ENCODE measurements around the gene GSK3A. TPM values are rescaled to one million over a fixed set of nuclear protein-coding genes. Genes with fewer than 3 reads are reported as not detected.
A peak's percentile ranks its signal among the peaks of the same experiment; 100 is the strongest.

GSK3A gene
- total RNA-seq, 4 donors from 2014 or later, result 33.8 to 46.1 (median 41.8) TPM

- Histone ChIP-seq H3K9me3 (no peaks in the 10 kb centered on the region), H3K27me3 (no peaks in the 10 kb centered on the region), H3K4me1 (peaks cover 55 to 94% (median 86%) of the 10 kb centered on the region in 4 donors), H3K27ac (replicated peaks in 1 of 4) (peak overlapping the region; percentile 94 to 99 (median 98)), H3K4me3 (no peak overlapping the region), H3K36me3 (peaks cover 21 to 54% (median 38%) of the 10 kb centered on the region in 4 donors)
- TF ChIP-seq POLR2A (IDR thresholded peaks at IDR 0.05; ENCODE audit: low read depth), result no peak
- TF ChIP-seq EP300 (IDR thresholded peaks at IDR 0.05), result no peak
- no peak for TF ChIP-seq CTCF (IDR thresholded peaks at IDR 0.05)
- no peak for TF ChIP-seq POLR2AphosphoS5 (IDR thresholded peaks at IDR 0.05)
- intact Hi-C loops (cut with DNase I), result no loop called here
- 77% methylated on average over 3 of the region's 3 CpGs for WGBS
- no peak for DNase-seq (ENCODE audit: extremely low spot score)
These were observed 33.9 kb upstream of the GSK3A start for GRCh38 chr19:42276284-42276683.

GRCh38 chr19:42275517-42275916, 33.1 kb upstream of the GSK3A start:
- intact Hi-C loops (cut with DNase I), result no loop called here
- 85% methylated on average over 3 of the region's 3 CpGs for WGBS
- Histone ChIP-seq H3K27ac (replicated peaks in 1 of 4) (peak overlapping the region; percentile 19 to 99 (median 62)), H3K9me3 (no peaks in the 10 kb centered on the region), H3K36me3 (peaks cover 21 to 54% (median 38%) of the 10 kb centered on the region in 4 donors), H3K27me3 (no peaks in the 10 kb centered on the region), H3K4me3 (no peak overlapping the region), H3K4me1 (peaks cover 59 to 94% (median 86%) of the 10 kb centered on the region in 4 donors)
- TF ChIP-seq POLR2A (IDR thresholded peaks at IDR 0.05; ENCODE audit: low read depth), result no peak
- TF ChIP-seq POLR2AphosphoS5 (IDR thresholded peaks at IDR 0.05), result no peak
- no peak for TF ChIP-seq CTCF (IDR thresholded peaks at IDR 0.05)
- no peak for TF ChIP-seq EP300 (IDR thresholded peaks at IDR 0.05)
- no peak for DNase-seq (ENCODE audit: extremely low spot score)

DNA sequence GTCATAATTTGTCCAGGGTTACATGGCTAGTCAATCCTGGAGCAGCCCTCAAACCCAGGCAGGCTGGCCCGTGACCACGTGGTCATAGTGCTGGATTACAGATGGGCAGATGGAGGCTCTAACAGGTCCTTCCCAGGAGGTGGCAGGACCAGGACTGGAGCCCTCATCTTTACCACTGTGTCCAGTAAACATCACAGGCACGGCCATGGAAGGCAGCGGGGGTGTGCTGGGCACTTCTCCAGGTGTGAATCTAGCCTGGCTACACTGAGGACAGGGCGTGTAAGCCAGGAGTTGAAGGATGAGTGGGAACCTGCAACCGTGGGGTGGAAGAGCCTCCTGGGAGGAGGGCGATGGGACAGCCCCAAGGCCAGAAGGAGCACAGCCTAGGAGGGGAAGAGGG, 32.7 kb upstream of the GSK3A start:
- intact Hi-C loops (cut with DNase I), result no loop called here
- 38% methylated on average over 6 of the region's 7 CpGs for WGBS
- Histone ChIP-seq H3K4me3 (no peak overlapping the region), H3K27ac (replicated peaks in 1 of 4) (peak overlapping the region; percentile 19 to 99 (median 62)), H3K27me3 (no peaks in the 10 kb centered on the region), H3K9me3 (no peaks in the 10 kb centered on the region), H3K36me3 (peaks cover 21 to 54% (median 38%) of the 10 kb centered on the region in 4 donors), H3K4me1 (peaks cover 63 to 94% (median 88%) of the 10 kb centered on the region in 4 donors)
- DNase-seq (ENCODE audit: extremely low spot score), result no peak
- TF ChIP-seq POLR2A (IDR thresholded peaks at IDR 0.05; ENCODE audit: low read depth), result no peak

GRCh38 chr19:42274065-42274682, 31.8 kb upstream of the GSK3A start:
- no peaks in the 10 kb centered on the region for H3K27me3 ChIP-seq
- peaks cover 59 to 91% (median 87%) of the 10 kb centered on the region in 4 donors for H3K4me1 ChIP-seq
- 88% methylated on average over 13 of the region's 22 CpGs for WGBS
- intact Hi-C loops (cut with DNase I), result no loop called here
- H3K27ac ChIP-seq (replicated peaks in 1 of 4), result peak overlapping the region in 1 of 4 donors; percentile 19
- no peak for TF ChIP-seq POLR2A (IDR thresholded peaks at IDR 0.05; ENCODE audit: low read depth)
- no peak for TF ChIP-seq EP300 (IDR thresholded peaks at IDR 0.05)
- no peak for TF ChIP-seq CTCF (IDR thresholded peaks at IDR 0.05)
- no peak for TF ChIP-seq POLR2AphosphoS5 (IDR thresholded peaks at IDR 0.05)
- no peaks in the 10 kb centered on the region for H3K9me3 ChIP-seq
- no peak for DNase-seq (ENCODE audit: extremely low spot score)
- H3K36me3 ChIP-seq, result peaks cover 21 to 54% (median 38%) of the 10 kb centered on the region in 4 donors
- no peak overlapping the region for H3K4me3 ChIP-seq

GRCh38 chr19:42273407-42274064, 31.1 kb upstream of the GSK3A start:
- intact Hi-C loops (cut with DNase I), result no loop called here
- DNase-seq (ENCODE audit: extremely low spot score), result no peak
- no peak overlapping the region for H3K27ac ChIP-seq (replicated peaks in 1 of 4)
- peaks cover 53 to 85% (median 81%) of the 10 kb centered on the region in 4 donors for H3K4me1 ChIP-seq
- TF ChIP-seq POLR2AphosphoS5 (IDR thresholded peaks at IDR 0.05) (no peak), CTCF (IDR thresholded peaks at IDR 0.05) (no peak), EP300 (IDR thresholded peaks at IDR 0.05) (no peak), POLR2A (IDR thresholded peaks at IDR 0.05; ENCODE audit: low read depth) (no peak)
- peaks cover 21 to 54% (median 38%) of the 10 kb centered on the region in 4 donors for H3K36me3 ChIP-seq
- H3K4me3 ChIP-seq, result no peak overlapping the region
- no peaks in the 10 kb centered on the region for H3K27me3 ChIP-seq
- no peaks in the 10 kb centered on the region for H3K9me3 ChIP-seq
- WGBS, result 92% methylated on average over 41 of the region's 43 CpGs
